IgD-negative memory B cell (primary cell): ENCODE data around the gene DLGAP1. TPM values are rescaled to one million over a fixed set of nuclear protein-coding genes. Genes with fewer than 3 reads are reported as not detected.
"Not testable (repeated sequence)": the region's sequence is repeated elsewhere in the genome, so short reads cannot be mapped to it uniquely, and the experiment has no call there.

Experiments
- H3K27ac Mint-ChIP-seq, 3 donors: one replicate each; pipeline ENCODE4 v1.8.0; 2020 to 2022; ENCODE audit warnings: mild to moderate bottlenecking in 3 of 3, mixed read lengths in 3 of 3, moderate library complexity in 1 of 3
- H3K27me3 Mint-ChIP-seq: one replicate; pipeline ENCODE4 v1.8.0; 2021; ENCODE audit warnings: mixed read lengths
- H3K36me3 Mint-ChIP-seq: one replicate; pipeline ENCODE4 v1.8.0; 2020; ENCODE audit warnings: mild to moderate bottlenecking, mixed read lengths
- H3K4me1 Mint-ChIP-seq, 3 donors: one replicate each; pipeline ENCODE4 v1.8.0; 2020 to 2022; ENCODE audit warnings: mixed read lengths in 3 of 3, mild to moderate bottlenecking in 1 of 3
- H3K4me3 Mint-ChIP-seq, 4 donors: one replicate each; pipeline ENCODE4 v1.8.0; 2020 to 2022; ENCODE audit warnings: mild to moderate bottlenecking in 4 of 4, mixed read lengths in 4 of 4, moderate library complexity in 3 of 4
- H3K9me3 Mint-ChIP-seq, 3 donors: one replicate each; pipeline ENCODE4 v1.8.0; 2020 to 2021; ENCODE audit warnings: mixed read lengths in 3 of 3, mild to moderate bottlenecking in 1 of 3
- polyA plus RNA-seq: library from polyadenylated mRNA; unstranded; fragments of 300-500 nt; fragmentation: Illumina TruSeq; gene quantifications from one replicate; pipeline ENCODE4 v1.2.3, GENCODE V29; 2021

DLGAP1 gene
- polyA plus RNA-seq, 1 donor from 2014 or later, result not detected

GRCh38 chr18:3623769-3624545 is 831.1 kb downstream of the DLGAP1 start:
- H3K27me3 Mint-ChIP-seq, result peaks cover 2% of the 10 kb centered on the region
- H3K9me3 Mint-ChIP-seq, result no peaks in the 10 kb centered on the region
- H3K36me3 Mint-ChIP-seq, result no peaks in the 10 kb centered on the region
- peaks cover 0 to 5% (median 0%) of the 10 kb centered on the region in 3 donors for H3K4me1 Mint-ChIP-seq
- H3K4me3 Mint-ChIP-seq, result no peak overlapping the region
- H3K27ac Mint-ChIP-seq, result no peak overlapping the region

GRCh38 chr18:3620146-3621119 is 834.7 kb downstream of the DLGAP1 start:
- Mint-ChIP-seq H3K9me3 (no peaks in the 10 kb centered on the region), H3K36me3 (no peaks in the 10 kb centered on the region), H3K27ac (no peak overlapping the region), H3K4me1 (peaks cover 0 to 5% (median 0%) of the 10 kb centered on the region in 3 donors), H3K27me3 (no peaks in the 10 kb centered on the region), H3K4me3 (no peak overlapping the region)

- Mint-ChIP-seq H3K36me3 (no peaks in the 10 kb centered on the region), H3K9me3 (no peaks in the 10 kb centered on the region), H3K4me3 (no peak overlapping the region), H3K27me3 (no peaks in the 10 kb centered on the region), H3K27ac (no peak overlapping the region), H3K4me1 (peaks cover 0 to 4% (median 0%) of the 10 kb centered on the region in 3 donors)
Measured at GRCh38 chr18:3619746-3620145, 835.4 kb downstream of the DLGAP1 start.

GRCh38 chr18:3619222-3619621 is 835.9 kb downstream of the DLGAP1 start:
- no peaks in the 10 kb centered on the region for H3K9me3 Mint-ChIP-seq
- no peak overlapping the region for H3K4me3 Mint-ChIP-seq
- H3K4me1 Mint-ChIP-seq, result peaks cover 0 to 3% (median 0%) of the 10 kb centered on the region in 3 donors

GRCh38 chr18:3616744-3617143 is 838.4 kb downstream of the DLGAP1 start:
- Mint-ChIP-seq H3K4me3 (no peak overlapping the region), H3K4me1 (peaks cover 0 to 3% (median 0%) of the 10 kb centered on the region in 3 donors), H3K27me3 (no peaks in the 10 kb centered on the region), H3K36me3 (no peaks in the 10 kb centered on the region), H3K9me3 (no peaks in the 10 kb centered on the region), H3K27ac (no peak overlapping the region)

More at GRCh38 chr18:3619222-3619621, 835.9 kb downstream of the DLGAP1 start:
- H3K36me3 Mint-ChIP-seq, result no peaks in the 10 kb centered on the region
- H3K27ac Mint-ChIP-seq, result no peak overlapping the region
- no peaks in the 10 kb centered on the region for H3K27me3 Mint-ChIP-seq

- Mint-ChIP-seq H3K27ac (no peak overlapping the region), H3K36me3 (no peaks in the 10 kb centered on the region), H3K9me3 (no peaks in the 10 kb centered on the region), H3K27me3 (no peaks in the 10 kb centered on the region), H3K4me3 (no peak overlapping the region), H3K4me1 (peaks cover 0 to 3% (median 0%) of the 10 kb centered on the region in 3 donors)
Measured at GRCh38 chr18:3616142-3616541, 839.0 kb downstream of the DLGAP1 start.

- no peak overlapping the region for H3K4me3 Mint-ChIP-seq
- H3K27me3 Mint-ChIP-seq, result no peaks in the 10 kb centered on the region
- peaks cover 0 to 3% (median 0%) of the 10 kb centered on the region in 3 donors for H3K4me1 Mint-ChIP-seq
- H3K36me3 Mint-ChIP-seq, result no peaks in the 10 kb centered on the region
- no peak overlapping the region for H3K27ac Mint-ChIP-seq
- no peaks in the 10 kb centered on the region for H3K9me3 Mint-ChIP-seq
Measured at GRCh38 chr18:3615374-3615985, 839.6 kb downstream of the DLGAP1 start.

- peaks cover 0 to 3% (median 0%) of the 10 kb centered on the region in 3 donors for H3K4me1 Mint-ChIP-seq
- H3K9me3 Mint-ChIP-seq, result no peaks in the 10 kb centered on the region
- H3K4me3 Mint-ChIP-seq, result no peak overlapping the region
- H3K36me3 Mint-ChIP-seq, result peaks cover 2% of the 10 kb centered on the region
- no peaks in the 10 kb centered on the region for H3K27me3 Mint-ChIP-seq
- no peak overlapping the region for H3K27ac Mint-ChIP-seq
Measured at GRCh38 chr18:3612315-3612714, 842.8 kb downstream of the DLGAP1 start.

- peak overlapping the region in 1 of 4 donors; percentile 37 for H3K4me3 Mint-ChIP-seq
- peaks cover 2% of the 10 kb centered on the region for H3K36me3 Mint-ChIP-seq
- no peaks in the 10 kb centered on the region for H3K9me3 Mint-ChIP-seq
- H3K4me1 Mint-ChIP-seq, result peaks cover 0 to 3% (median 0%) of the 10 kb centered on the region in 3 donors
- no peaks in the 10 kb centered on the region for H3K27me3 Mint-ChIP-seq
- H3K27ac Mint-ChIP-seq, result no peak overlapping the region
Measured at GRCh38 chr18:3611313-3612090, 843.6 kb downstream of the DLGAP1 start.

GRCh38 chr18:3610813-3611212 is 844.3 kb downstream of the DLGAP1 start:
- Mint-ChIP-seq H3K9me3 (no peaks in the 10 kb centered on the region), H3K27me3 (no peaks in the 10 kb centered on the region), H3K36me3 (peaks cover 2% of the 10 kb centered on the region), H3K4me3 (no peak overlapping the region), H3K27ac (no peak overlapping the region), H3K4me1 (peaks cover 0 to 3% (median 0%) of the 10 kb centered on the region in 3 donors)

GRCh38 chr18:3610188-3610708 is 844.9 kb downstream of the DLGAP1 start:
- Mint-ChIP-seq H3K27ac (no peak overlapping the region), H3K9me3 (no peaks in the 10 kb centered on the region), H3K27me3 (no peaks in the 10 kb centered on the region), H3K4me3 (no peak overlapping the region), H3K4me1 (peaks cover 0 to 1% (median 0%) of the 10 kb centered on the region in 3 donors), H3K36me3 (peaks cover 2% of the 10 kb centered on the region)

GRCh38 chr18:3608488-3608887 is 846.6 kb downstream of the DLGAP1 start:
- Mint-ChIP-seq H3K9me3 (no peaks in the 10 kb centered on the region), H3K27ac (no peak overlapping the region), H3K27me3 (no peaks in the 10 kb centered on the region), H3K4me1 (no peaks in the 10 kb centered on the region), H3K4me3 (no peak overlapping the region), H3K36me3 (peaks cover 2% of the 10 kb centered on the region)

- H3K27me3 Mint-ChIP-seq, H3K36me3 Mint-ChIP-seq, H3K4me1 Mint-ChIP-seq, H3K9me3 Mint-ChIP-seq, H3K4me3 Mint-ChIP-seq: not testable (repeated sequence)
- peak overlapping the region in 2 of 3 donors; percentile 13 to 53 for H3K27ac Mint-ChIP-seq
Measured at GRCh38 chr18:3608099-3608453, 847.0 kb downstream of the DLGAP1 start.
